ENCODE measurements around the gene SLC7A4.
"Not testable (repeated sequence)": the region's sequence is repeated elsewhere in the genome, so short reads cannot be mapped to it uniquely, and the experiment has no call there.

Gene SLC7A4

GRCh38 chr22:21022955-21023614 is 9.3 kb downstream of the SLC7A4 start:
- DNase-seq (ENCODE audit: low read depth in 2 of 2, low spot score in 1 of 2): no peak

- no peak for DNase-seq (ENCODE audit: low read depth in 2 of 2, low spot score in 1 of 2)
These were observed 9.9 kb downstream of the SLC7A4 start for GRCh38 chr22:21022507-21022906.

- DNase-seq (ENCODE audit: low read depth in 2 of 2, low spot score in 1 of 2): no peak
These were observed 11.4 kb downstream of the SLC7A4 start for GRCh38 chr22:21020802-21021429.

GRCh38 chr22:21018314-21018713 is 14.0 kb downstream of the SLC7A4 start:
- DNase-seq (ENCODE audit: low read depth in 2 of 2, low spot score in 1 of 2): no peak

GRCh38 chr22:21016644-21017420 is 15.5 kb downstream of the SLC7A4 start:
- DNase-seq (ENCODE audit: low read depth in 2 of 2, low spot score in 1 of 2): no peak

- no peak for DNase-seq (ENCODE audit: low read depth in 2 of 2, low spot score in 1 of 2)
These were observed 16.8 kb downstream of the SLC7A4 start for GRCh38 chr22:21015466-21016006.

GRCh38 chr22:21014726-21015465 is 17.5 kb downstream of the SLC7A4 start, which contains the start of gene P2RX6:
Gene P2RX6, plus strand, starts transcription at chr22:21015165. Its CDS starts 10 bp downstream, at chr22:21015175.
- no peak for DNase-seq (ENCODE audit: low read depth in 2 of 2, low spot score in 1 of 2)

- DNase-seq (ENCODE audit: low read depth in 2 of 2, low spot score in 1 of 2): peak; percentile 57 to 61
These were observed 18.1 kb downstream of the SLC7A4 start for GRCh38 chr22:21014202-21014725.

- DNase-seq (ENCODE audit: low read depth in 2 of 2, low spot score in 1 of 2): no peak
These were observed 18.6 kb downstream of the SLC7A4 start for GRCh38 chr22:21013657-21014201.

GRCh38 chr22:21012446-21013407 is 19.6 kb downstream of the SLC7A4 start:
- DNase-seq (ENCODE audit: low read depth in 2 of 2, low spot score in 1 of 2): no peak

GRCh38 chr22:21010426-21011113 is 21.8 kb downstream of the SLC7A4 start:
- no peak for DNase-seq (ENCODE audit: low read depth in 2 of 2, low spot score in 1 of 2)

- DNase-seq (ENCODE audit: low read depth in 2 of 2, low spot score in 1 of 2): no peak
These were observed 22.5 kb downstream of the SLC7A4 start for GRCh38 chr22:21009638-21010425.

- DNase-seq (ENCODE audit: low read depth in 2 of 2, low spot score in 1 of 2): not testable (repeated sequence)
These were observed 23.2 kb downstream of the SLC7A4 start for GRCh38 chr22:21009208-21009607.

GRCh38 chr22:21003782-21004181 is 28.6 kb downstream of the SLC7A4 start:
- no peak for DNase-seq (ENCODE audit: low read depth in 2 of 2, low spot score in 1 of 2)

- peak; percentile 92 to 93 for DNase-seq (ENCODE audit: low read depth in 2 of 2, low spot score in 1 of 2)
These were observed 30.6 kb downstream of the SLC7A4 start, which contains the start of gene THAP7 for GRCh38 chr22:21001601-21002325. Gene THAP7, minus strand, starts transcription at chr22:21002118. Its CDS starts 207 bp downstream, at chr22:21001911.

GRCh38 chr22:21000987-21001600 is 31.3 kb downstream of the SLC7A4 start:
- no peak for DNase-seq (ENCODE audit: low read depth in 2 of 2, low spot score in 1 of 2)

Measured in stimulated activated CD8-positive, alpha-beta memory T cell treated with anti-CD3 and anti-CD28 coated beads, Interleukin-4, amount 100 ng/mL, for 1 hour (primary cell).